Stimulated activated CD4-positive, alpha-beta T cell treated with anti-CD3 and anti-CD28 coated beads, Interleukin-12 subunit alpha, Interleukin-12 subunit beta, amount 100 ng/mL, for 24 hours (primary cell): ENCODE measurements around the gene RNF149.
"Not testable (repeated sequence)": the region's sequence is repeated elsewhere in the genome, so short reads cannot be mapped to it uniquely, and the experiment has no call there.

Experiments used
- DNase-seq, 2 experiments: peaks; one replicate each; pipeline ENCODE4 v3.0.0-alpha.2; 2020; ENCODE audit warnings: low read depth in 2 of 2

RNF149 gene, protein sequence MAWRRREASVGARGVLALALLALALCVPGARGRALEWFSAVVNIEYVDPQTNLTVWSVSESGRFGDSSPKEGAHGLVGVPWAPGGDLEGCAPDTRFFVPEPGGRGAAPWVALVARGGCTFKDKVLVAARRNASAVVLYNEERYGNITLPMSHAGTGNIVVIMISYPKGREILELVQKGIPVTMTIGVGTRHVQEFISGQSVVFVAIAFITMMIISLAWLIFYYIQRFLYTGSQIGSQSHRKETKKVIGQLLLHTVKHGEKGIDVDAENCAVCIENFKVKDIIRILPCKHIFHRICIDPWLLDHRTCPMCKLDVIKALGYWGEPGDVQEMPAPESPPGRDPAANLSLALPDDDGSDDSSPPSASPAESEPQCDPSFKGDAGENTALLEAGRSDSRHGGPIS

DNA sequence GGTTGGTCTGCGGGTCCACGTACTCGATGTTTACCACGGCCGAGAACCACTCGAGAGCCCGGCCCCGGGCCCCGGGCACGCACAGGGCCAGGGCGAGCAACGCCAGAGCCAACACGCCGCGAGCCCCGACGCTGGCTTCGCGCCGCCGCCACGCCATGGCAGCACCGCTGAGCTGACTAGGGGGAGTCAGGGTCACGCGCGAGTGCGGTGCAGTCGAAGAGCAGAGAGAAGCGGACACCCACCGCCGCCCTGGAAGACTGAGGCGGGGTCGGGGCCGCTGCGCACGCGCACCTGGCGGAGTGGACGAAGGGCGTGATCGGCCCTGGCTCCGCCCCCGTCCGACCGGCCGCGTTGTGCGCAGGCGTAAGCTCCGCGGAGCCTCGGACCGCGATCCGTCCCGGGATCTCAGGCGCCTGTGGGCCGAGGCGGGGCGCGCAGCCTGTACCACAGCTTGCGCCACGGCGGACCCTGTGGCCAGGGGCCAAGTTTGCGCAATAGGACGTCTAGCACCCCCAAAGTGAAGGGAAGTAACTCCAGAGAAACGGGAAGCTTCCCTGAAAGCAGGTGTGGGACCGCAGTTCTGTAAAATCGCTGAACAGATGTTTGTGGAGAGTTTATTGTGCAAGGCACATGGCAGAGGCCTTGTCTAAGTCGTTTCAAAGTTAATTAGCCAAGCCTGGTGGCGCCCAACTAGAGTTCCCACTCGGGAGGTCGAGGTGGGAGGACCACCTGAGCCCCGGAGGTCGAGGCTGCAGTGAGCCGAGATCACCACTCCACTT lies at the start of gene RNF149:
RNF149 (minus strand) TSS at position 270 of the 779 bp plus-strand sequence; CDS start at position 157, 113 bp downstream.
- peak; percentile 76 to 84 for DNase-seq

DNA sequence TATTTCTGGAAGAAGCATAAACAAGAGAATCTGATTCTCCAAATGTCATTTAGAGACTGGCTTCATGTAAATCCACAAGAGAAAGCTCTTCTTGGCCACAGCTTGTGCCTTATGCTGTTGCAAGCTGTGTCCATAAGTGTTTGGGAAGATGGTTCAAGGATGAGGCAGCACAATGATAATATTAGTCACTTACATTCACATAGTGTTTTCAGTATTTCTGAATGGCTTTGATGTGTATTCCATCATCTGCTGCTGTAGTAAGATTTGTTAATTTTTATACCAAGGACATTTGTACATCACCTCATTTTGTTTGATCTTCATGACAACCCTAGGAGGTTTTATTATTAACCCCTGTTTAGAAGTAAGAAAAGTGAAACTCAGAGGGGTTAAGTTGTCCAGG lies 48.9 kb upstream of the RNF149 start:
- no peak for DNase-seq

DNA sequence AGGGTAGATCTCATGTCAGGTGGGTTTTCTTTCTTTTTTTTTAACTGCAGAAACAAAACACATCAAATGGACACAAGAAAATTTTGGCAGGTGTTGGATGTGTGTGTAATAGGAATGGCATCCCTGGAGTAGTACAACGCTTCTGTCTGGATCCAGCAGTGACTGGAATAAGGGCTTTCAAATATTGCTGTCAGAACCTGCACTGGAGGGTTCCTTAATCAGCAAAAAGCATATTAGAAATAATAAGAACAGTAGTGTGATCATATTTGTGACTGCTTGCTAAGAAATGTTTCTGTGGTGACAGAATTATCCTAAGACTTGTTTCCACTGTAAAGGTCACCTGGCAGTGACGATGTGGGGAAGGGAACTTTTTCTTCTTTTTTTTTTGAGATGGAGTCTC lies 48.0 kb upstream of the RNF149 start:
- no peak for DNase-seq

DNA sequence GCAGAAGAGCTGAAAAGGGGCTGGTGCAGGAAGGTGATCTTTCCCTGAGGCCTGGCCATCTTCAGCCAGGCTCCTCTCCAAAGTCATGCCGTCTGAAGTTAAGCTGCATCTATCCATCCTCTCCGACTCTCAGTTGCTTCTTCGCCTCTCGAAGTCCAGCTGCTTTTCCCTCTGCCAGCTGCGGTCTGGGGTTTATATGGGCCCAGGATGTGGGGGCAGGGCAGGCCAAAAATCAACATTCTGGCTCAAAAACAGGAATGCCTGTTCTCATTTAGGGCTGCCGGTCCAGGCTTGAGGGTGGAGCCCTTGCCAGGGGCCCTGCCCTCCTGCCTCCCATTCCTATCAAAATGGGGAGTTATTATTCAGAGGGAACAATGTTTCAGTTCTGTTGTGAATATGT lies 47.6 kb upstream of the RNF149 start:
- DNase-seq, result no peak

DNA sequence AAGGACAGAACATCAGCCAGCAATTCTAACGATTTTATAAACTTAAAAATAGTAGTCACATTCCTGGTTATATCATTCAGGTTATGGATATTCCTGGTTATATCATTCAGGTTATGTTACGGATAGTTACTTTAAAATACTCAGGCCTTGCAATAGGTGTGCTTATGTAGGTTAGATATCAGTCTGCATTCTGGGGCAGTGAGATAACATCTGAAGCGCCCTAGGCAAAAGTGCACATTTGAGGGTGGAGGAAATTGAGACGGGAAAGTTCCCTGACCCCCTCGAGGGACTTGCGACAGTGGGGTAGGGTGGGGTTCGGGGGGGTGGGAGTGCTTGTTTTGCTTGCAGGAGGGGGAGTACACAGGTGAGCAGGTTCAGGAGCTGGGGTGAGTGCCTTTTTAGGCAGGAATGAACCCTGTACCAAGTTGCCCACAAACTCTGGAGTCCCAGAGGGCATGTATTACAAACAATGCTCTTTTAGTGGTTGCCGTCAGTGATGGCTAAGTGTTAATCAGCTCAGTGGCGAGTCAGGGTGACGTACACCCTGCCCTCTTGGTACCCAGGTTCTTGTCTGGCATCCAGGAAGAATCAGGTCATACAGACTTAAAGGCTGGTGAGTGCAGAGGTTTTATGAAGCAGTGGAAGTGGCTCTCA lies 47.0 kb upstream of the RNF149 start:
- DNase-seq, result no peak

DNA sequence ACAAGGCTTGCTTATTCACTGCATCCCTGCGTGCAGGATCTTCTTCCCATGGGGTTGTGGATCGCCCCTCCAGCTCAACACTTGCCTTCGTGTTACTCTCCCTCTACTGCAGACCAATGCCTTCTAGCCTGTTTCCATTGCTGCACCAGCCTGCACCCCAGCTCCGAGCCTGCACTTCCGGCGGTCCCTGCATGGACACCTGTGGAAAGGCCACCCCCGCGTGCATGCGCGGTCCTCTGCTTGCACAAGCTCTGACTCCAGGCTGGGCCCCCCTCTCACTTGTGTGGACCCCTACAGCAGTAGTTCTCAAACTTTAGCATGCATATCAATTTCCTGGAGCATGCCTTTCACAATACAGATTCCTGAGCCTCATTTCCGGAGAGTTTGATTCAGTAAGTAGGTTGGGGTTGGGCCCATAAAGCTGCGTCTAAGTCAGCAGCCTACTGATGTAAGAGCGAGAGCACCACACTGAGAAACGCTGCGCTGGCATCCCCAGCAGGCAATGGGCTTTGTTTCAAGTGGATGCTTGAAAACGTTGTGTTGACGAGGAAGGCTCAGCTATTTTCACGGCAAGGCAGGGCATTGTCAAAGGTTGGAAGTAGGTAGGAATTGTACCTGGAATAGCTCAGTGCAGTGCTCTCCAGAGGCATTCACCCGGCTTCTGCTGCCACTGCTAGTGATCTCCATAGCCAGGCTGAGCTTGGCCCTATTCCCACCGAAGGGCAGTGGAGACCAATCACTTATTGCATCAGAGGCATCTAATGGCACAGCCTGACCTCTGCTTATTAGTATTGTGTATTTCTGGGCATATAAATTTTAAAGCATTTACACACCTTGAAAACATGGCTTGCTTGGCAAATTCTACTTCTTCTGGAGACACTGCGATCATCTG lies 46.2 kb upstream of the RNF149 start:
- no peak for DNase-seq

DNA sequence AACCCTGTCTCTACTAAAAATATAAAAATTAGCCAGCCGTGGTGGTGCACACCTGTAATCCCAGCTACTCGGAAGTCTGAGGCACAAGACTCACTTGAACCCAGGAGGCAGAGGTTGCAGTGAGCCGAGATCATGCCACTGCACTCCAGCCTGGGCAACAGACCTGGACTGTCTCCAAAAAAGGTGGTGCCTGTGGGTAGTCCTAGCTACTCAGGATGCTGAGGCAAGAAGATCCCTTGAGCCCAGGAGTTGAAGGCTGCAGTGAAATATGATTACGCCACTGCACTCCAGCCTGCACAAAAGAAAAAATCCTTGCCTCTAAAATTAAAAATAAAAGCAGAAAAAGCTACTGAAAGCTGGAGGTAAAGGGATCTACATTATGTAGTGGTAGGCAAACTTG lies 44.1 kb upstream of the RNF149 start:
- DNase-seq, result not testable (repeated sequence)

DNA sequence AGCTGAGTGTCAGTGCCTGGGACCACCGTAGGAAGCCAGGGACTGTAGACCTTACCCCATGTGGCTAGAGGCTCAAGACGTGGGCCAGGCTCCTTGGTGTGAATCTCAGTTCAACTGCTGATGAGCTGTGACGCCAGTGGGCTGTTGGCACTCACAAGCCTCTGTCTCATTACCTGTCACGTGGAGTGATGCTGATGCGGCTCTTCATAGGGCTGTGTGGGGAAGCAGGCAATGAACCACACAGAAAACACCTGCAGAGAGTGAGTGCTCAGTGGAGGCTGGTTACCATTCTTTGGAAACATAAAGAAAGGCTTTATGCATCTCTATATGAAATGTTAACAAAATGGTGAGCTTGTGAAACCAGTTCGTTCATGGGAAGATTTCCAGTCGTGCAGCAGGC lies 42.7 kb upstream of the RNF149 start:
- no peak for DNase-seq

DNA sequence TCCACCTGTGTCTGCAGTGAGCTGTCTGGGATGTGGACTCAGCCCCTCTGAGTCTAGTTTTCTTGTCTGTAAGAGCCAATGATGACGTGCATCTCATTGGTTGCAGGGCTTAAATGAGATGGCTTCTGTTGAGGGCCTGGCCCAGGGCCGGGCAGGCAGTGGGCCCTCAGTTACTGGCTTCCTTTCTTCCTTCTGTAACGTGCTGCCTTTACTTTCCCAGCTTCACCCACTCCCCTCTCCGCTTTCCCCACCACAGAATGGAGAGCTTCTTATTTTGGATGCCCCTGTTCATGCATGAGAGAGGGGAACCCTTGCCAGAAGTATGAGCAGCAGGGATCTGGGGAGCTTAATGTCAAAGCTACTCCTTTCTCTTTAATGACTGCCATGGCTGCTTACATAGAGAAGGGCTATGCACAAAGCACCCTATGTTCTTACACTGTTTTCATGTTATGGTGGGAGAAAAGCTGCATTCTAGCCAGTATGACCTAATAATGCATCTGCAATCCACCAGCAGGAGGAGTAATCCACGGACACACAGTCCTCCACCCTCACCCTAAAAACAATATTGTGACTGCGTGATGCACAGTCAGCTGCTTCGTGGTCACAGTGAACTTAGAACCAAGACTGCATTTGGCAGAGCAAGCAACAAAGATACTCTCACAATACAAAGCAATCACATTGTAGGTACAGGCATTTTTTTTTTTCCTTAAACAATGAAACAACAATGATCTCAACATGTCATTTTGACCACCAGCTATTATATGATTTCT lies 41.6 kb upstream of the RNF149 start:
- DNase-seq, result no peak

DNA sequence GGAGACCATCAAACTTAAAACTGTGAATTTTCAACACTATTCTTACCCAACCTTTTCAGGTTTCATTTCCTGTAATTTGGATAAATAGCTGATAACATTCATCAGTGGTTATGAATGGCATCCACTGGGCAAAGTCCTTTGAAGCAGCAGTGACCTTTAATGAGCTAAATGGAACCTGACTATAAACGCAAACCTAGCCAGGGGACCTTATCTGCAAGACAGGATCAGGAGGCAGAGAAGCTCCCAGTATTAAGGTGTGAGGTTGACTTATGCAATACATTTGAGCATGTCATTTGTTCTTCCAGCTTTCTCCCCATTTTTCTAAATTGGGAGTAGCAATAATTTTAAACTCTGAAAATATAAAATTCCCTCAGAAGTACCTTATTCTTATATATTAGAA lies 40.4 kb upstream of the RNF149 start:
- DNase-seq, result no peak

DNA sequence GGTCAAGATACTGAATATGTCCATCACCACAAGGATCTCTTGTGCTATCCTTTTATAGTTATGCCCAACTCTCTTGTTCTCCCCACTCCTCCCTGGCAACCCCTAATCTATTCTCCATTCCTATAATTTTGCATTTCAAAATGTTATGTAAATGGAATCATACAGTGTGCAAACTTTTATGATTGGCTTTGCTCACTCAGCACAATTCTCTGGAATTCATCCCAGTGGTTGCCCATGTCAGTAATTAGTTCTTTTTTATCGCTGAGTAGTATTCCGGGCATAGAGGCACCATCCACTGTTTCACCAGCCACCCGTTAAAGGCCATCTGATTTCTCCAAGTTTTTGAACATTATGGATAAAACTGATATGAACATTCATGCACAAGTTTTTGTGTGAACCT lies 38.4 kb upstream of the RNF149 start:
- DNase-seq, result no peak

DNA sequence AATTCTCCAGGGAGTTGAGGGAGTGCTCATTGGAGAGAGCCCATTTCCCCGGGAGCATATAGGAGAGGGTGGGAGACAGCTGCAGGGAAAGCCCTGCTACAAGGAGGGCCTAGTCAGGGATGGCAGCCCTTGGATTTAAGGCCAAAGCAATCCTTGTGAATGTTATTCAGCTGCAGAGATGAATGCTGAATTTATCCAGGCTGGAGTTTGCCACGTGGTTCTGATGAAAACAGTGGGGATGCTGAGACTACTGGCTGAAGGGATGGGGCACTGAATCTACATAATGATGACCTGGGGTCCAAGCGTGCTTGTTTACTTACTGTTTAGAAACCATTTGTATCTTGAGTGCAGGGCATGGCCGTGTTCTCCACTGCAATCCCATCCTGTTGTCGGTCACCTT lies 35.6 kb upstream of the RNF149 start:
- DNase-seq, result no peak

DNA sequence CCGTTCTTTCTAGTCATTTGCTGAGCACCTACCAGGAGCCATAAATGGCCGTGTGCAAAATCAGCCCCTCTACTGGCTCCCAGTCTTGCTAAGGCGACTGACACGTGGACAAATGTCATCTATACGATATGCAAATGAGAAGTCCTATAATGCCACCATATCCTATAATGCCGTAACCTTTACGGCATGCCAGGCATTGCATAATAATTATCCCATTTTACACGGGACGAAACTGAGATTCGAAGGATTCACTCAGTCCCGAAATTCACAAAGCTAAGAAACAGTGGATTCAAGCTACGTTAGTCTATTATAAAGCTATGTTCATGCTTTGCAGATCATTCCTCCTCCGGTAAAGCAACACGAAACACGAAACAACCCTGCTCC lies 34.1 kb upstream of the RNF149 start:
- no peak for DNase-seq

DNA sequence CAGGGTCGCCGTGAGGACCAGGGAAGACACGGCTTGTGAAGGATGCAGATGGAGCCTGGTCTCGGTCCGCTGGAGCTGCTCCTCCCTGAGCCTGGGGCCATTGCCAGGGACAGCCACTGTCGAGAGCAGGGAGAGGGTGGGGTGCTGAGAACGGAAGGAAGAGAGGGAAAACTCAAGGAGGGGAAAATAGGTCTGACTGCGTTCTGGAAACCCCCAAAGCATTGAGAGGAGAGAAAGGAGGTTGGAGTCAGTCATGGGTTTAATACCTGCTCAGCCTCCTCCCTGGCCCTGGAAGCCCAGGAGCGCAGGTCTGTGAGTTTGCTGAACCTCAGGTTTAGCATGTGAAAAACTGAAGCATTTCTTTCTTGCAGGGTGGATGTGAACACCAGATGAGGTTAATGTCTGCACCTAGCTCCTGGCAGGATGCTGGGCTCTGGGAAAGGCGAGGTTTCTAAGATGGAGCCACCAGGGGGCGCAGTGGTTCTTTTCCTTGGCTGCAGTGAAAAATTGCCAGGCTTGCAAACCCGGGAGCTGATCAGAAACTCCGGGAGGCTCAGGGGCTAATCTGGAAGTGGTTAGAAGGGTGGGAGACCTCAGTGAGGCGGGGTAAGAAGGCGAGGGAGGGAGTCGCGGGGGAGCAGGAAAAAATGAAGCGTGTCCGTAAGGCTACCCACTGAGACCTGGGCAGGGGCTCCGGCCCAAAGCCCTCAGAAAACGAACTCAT lies 33.6 kb upstream of the RNF149 start:
- DNase-seq, result peak; percentile 46 to 79

DNA sequence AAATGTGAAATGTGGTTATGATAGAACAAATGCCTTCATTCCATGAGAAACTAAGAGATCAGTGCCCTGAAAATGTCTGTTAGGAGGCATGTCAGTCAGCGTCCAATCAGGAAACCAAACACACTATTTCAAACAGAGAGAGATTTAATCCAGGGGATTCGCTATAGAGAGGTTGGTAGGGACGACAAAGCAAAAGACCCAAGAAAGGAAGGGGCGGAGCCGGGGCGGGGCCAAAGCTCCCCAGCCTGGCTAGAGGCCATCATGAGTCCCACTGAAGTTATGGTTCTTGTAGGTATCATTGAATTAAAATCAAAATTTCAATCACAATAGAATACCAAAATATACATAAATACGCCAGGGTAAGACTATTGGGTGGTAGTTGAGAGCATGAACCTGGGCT lies 32.9 kb upstream of the RNF149 start:
- DNase-seq, result peak; percentile 17 to 29

DNA sequence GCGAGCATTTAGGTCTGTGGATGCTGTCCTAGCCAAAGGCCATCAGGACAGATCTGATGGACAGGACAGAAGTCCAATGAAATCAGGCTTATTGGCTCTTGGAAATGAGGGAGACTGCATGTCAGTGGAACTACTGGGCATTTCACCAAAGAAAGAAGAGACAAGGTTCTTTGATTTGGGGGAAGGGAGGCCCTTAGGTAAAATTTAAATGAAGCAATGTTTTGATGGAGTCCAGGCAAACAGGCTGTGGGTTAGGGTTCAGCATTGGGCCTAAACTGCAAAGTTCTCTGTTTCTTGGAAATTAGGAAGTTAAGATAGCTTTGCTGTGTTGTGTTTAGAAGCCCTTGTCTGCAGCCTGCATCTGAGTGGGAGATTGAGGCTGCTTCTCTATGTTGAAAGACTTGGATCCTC lies 31.6 kb upstream of the RNF149 start:
- DNase-seq, result no peak

DNA sequence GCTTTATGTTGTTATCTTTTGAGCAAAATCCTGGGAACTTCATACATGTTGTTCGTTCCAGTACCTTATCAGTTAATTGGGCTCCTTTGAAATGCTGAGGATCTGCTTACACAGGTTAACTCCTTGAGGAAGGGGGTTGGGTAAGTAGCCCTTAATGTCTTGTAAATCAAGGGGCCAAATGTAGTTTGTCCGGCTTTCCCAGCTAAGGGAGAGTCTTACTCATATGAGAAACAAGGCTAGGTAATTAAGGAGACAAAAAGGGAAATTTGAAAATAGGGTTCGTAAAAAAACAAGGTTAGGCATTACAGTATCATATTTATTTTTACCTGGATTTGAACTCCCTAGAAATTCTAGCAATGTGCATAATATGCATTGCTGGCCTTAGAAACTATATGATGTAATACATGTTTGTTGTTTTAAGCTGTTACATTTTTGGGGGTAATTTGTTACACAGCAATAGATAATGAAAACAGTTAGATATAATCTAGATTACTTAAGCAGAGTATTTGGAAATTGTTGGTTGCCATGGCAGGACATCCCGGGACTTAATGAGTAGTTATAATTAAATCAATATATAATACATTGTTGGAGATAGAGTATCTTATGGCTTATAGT lies 30.9 kb upstream of the RNF149 start:
- no peak for DNase-seq

DNA sequence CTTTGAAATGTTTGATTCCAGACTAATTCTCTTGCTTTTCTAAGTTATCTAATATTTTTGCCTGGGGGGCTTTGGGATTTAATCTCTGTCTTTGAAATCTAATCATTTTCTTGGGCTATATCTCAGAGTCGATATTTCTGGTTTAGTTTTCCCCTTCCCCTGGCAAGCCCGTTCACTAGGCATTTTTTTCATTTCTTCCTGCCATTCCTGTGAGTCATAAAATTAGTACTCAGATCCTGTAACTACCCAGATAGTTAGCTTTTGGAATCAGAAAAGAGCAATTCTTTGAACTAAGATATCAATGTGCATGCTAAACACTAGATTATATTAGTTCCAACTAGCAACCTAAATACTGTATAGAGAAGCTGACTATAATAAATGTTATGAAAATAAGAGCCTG lies 29.4 kb upstream of the RNF149 start:
- DNase-seq, result no peak

DNA sequence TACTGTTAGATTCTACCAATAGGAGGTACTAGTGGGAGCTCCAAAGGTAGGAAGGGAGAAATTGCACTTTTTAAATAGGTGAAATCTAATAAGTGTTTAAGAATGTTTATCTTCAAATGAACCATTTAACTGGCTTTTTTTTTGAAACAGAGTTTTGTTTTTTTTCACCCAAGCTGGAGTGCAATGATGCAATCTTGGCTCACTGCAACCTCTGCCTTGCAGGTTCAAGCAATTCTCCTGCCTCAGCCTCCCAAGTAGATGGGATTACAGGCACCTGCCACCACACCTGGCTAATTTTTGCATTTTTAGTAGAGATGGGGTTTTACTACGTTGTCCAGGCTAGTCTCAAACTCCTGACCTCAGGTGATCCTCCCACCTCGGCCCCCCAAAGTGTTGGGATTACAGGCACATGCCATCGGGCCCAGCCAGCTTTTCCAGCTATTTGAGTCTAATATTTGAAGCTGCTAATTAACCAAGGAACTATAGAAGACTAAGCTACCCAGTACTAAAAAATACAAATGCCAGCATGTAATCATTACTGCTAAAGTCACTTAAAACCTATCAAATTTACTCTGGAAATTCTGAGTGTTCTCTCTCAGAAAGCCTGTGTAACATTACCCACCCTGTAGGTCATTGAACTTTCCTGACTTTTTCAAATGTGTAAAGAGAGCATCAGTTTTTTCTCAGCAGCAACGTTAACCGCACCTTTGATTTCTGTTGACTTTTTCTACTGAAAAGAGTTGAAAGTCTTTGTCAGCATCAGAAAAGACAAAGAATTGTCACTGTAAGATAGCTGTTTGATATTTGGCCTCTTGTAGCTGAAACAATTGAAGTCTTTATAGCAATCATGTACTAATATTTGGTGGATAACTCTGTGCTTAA lies 24.6 kb upstream of the RNF149 start:
- DNase-seq, result no peak
